ENCODE measurements around the gene CLEC16A.

CLEC16A gene

DNA sequence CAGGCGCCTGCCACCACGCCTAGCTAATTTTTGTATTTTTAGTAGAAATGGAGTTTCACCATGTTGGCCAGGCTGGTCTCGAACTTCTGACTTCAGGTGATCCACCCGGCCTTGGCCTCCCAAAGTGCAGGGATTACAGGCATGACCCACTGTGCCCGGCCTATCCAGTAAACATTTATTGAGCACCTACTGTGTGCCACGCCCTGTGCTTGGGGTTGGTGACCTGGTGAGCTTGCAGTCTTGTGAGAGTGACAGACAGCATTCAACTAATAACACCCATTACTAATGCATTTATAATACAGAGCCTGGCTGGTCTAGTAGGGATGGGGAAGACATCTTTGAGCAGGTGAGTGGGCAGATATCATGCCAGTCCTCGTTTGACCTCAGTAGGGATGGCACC lies 198.6 kb downstream of the CLEC16A start:
- in situ Hi-C loops (cut with HindIII; ENCODE audit: low sequenced_read_pairs), result no loop called here
- no peak for DNase-seq (ENCODE audit: low read depth, low spot score)
- H3K4me3 ChIP-seq (ENCODE audit: low read depth, low read length), result no peak overlapping the region
- TF ChIP-seq, protein P1, sequence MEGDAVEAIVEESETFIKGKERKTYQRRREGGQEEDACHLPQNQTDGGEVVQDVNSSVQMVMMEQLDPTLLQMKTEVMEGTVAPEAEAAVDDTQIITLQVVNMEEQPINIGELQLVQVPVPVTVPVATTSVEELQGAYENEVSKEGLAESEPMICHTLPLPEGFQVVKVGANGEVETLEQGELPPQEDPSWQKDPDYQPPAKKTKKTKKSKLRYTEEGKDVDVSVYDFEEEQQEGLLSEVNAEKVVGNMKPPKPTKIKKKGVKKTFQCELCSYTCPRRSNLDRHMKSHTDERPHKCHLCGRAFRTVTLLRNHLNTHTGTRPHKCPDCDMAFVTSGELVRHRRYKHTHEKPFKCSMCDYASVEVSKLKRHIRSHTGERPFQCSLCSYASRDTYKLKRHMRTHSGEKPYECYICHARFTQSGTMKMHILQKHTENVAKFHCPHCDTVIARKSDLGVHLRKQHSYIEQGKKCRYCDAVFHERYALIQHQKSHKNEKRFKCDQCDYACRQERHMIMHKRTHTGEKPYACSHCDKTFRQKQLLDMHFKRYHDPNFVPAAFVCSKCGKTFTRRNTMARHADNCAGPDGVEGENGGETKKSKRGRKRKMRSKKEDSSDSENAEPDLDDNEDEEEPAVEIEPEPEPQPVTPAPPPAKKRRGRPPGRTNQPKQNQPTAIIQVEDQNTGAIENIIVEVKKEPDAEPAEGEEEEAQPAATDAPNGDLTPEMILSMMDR (IDR thresholded peaks at IDR 0.05; ENCODE audit: low read depth, low read length), result no peak

DNA sequence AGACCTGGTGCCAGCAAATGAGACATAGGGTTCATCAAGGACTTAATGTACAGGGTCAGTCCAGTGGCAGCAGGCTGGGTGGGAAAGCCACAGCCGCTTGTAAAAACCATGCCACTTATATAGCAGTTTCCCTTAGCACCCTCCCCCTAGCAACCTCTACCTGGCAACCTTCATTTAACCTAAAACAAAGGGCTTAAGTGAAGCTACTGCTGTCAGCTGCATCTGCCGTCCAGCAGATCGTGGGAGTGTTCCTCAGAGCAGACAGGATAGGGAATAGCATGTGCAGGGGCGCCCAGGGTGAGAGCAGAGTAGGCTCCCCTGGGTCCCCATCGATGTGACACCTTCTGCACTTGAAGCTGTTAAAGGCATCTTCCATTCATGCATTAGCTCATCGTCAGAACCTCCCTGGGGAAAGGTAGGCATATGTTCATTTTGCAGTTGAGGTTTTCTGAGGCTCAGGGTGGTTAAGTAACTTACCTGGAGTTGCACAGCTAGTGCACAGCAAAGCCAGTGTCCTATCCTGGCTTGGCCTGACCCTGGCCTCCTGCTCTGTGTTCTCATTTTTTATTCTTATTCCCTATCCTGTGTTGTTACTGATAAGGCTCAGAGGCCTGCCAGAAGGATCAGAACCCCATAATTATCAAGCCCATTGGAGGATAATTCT lies 199.1 kb downstream of the CLEC16A start:
- no peak overlapping the region for H3K4me3 ChIP-seq (ENCODE audit: low read depth, low read length)
- DNase-seq (ENCODE audit: low read depth, low spot score), result no peak
- in situ Hi-C loops (cut with HindIII; ENCODE audit: low sequenced_read_pairs), result no loop called here
- TF ChIP-seq, protein P1 (IDR thresholded peaks at IDR 0.05; ENCODE audit: low read depth, low read length), result no peak

DNA sequence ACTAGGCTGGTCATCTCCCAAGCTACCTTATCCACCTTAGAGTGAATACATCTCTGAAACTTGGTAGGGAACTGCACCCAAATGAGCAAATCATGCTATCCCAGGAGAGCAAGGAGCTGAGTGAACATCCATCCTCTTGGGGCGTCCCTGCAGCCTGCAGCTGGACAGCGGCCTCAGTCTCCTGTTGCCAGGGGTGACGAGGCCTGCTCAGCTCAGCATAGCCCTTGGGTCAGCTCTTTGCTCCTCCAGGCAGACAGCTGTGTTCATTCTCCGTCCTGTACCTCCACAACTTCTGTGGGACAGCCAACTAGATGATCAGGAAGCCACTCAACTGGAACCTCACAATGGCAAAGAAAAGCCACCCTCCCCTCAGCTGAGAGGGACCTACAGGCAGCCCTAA lies 199.8 kb downstream of the CLEC16A start:
- TF ChIP-seq, protein P1 (IDR thresholded peaks at IDR 0.05; ENCODE audit: low read depth, low read length), result no peak
- in situ Hi-C loops (cut with HindIII; ENCODE audit: low sequenced_read_pairs), result no loop called here
- DNase-seq (ENCODE audit: low read depth, low spot score), result no peak
- H3K4me3 ChIP-seq (ENCODE audit: low read depth, low read length), result no peak overlapping the region

DNA sequence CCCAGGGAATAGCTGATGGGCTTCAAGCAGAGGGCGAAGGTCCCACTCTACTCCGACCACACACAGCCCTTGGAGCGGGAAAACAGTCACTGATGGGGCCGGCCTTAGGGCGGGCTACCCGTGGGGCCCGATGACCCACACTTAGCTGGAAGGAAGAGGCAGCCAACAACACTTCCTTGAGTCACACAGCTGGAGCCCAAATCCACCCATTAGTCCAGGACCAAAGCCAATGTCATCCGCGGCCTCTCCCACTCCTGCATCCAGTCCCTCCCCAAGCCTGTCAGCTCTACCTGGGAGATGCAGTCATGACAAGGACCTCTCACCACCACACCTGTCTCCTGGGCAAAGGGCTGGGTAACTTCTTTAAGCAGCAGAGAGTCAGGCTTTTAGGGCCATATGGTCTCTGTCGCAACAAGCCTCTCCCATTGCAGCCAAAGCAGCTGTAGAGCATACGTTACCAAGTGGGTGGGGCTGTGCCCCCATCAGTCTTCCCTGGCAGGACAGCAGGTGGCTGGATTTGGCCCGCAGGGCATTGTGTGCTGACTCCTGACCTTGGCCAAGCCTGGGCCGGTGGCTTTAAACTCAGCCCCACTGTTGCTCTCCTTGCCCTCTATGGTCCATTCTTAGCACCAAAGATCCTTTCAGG lies 200.9 kb downstream of the CLEC16A start:
- DNase-seq (ENCODE audit: low read depth, low spot score), result no peak
- in situ Hi-C loops (cut with HindIII; ENCODE audit: low sequenced_read_pairs), result no loop called here
- TF ChIP-seq, protein P1 (IDR thresholded peaks at IDR 0.05; ENCODE audit: low read depth, low read length), result no peak
- no peak overlapping the region for H3K4me3 ChIP-seq (ENCODE audit: low read depth, low read length)

DNA sequence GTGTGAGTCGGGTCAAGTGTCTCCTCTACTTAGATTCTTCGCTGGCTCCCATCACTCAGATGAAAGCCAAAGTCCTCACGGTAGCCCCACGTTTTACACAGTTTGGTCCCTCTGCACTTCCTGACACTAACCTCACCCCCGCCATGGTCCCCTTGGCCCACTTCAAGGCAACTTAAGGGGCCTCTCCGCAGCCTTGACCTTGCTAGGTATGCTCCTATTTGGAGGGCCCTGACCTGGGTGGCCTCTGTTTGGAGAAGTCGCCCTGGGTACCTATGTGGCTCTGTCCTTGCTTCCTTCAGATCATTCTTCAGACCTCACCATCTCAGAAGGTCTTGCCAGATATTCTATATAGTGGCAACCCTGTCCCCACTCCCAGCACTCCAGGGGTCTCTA lies 201.5 kb downstream of the CLEC16A start:
- DNase-seq (ENCODE audit: low read depth, low spot score), result no peak
- no peak overlapping the region for H3K4me3 ChIP-seq (ENCODE audit: low read depth, low read length)
- TF ChIP-seq, protein P1 (IDR thresholded peaks at IDR 0.05; ENCODE audit: low read depth, low read length), result no peak
- in situ Hi-C loops (cut with HindIII; ENCODE audit: low sequenced_read_pairs), result no loop called here

DNA sequence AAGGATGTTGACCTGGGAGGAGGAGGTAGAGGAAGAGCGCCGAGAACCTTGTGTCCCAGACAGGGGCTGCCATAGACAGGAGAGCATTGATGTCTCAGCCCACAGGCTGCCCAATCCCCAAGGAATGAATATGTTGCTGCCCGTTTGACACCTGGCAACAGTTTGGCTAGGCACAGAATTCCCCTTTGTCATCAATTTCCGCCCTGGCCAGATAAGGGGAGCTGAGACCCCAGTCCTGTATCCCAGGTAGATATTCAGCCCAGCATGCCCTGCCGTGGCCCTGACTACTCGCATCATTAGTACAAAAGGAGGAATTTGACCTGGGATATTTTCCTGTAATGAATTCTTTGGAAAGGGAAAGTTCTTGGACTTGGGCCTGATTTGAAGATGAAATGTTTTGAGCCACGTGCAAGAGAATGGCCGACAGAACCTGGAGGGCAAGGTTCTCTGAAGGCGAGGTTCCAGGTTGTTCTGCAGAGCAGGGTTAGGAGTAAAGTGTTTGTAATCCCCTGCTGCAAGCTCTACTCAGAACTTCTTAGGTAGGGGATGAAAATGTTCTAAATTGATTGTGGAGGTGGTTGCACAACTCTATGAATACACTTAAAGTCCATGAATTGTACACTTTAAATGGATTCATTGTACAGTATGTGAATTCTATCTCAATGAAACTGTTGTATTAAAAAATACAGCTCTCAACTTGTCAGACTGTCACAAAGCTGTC lies 202.8 kb downstream of the CLEC16A start:
- no peak overlapping the region for H3K4me3 ChIP-seq (ENCODE audit: low read depth, low read length)
- DNase-seq (ENCODE audit: low read depth, low spot score), result no peak
- TF ChIP-seq, protein P1 (IDR thresholded peaks at IDR 0.05; ENCODE audit: low read depth, low read length), result no peak
- in situ Hi-C loops (cut with HindIII; ENCODE audit: low sequenced_read_pairs), result no loop called here
